ENCODE data around the gene XCL1. TPM values are rescaled to one million over a fixed set of nuclear protein-coding genes. Genes with fewer than 3 reads are reported as not detected.
A peak's percentile ranks its signal among the peaks of the same experiment; 100 is the strongest.

The XCL1 gene
- total and polyA plus RNA-seq, 3 experiments from 2014 or later, result 30.3 to 258 (median 242) TPM

- Histone ChIP-seq H3K27me3 (ENCODE audit: insufficient read depth, low read length, poor library complexity, severe bottlenecking) (no peaks in the 10 kb centered on the region), H3K4me3 (ENCODE audit: low read length) (no peak overlapping the region), H3K36me3 (ENCODE audit: insufficient read depth, low read length) (no peaks in the 10 kb centered on the region), H3K4me1 (ENCODE audit: insufficient read depth, low read length) (no peaks in the 10 kb centered on the region), H3K9me3 (ENCODE audit: low read length) (no peaks in the 10 kb centered on the region), H3K27ac (ENCODE audit: low read depth, low read length) (no peak overlapping the region)
- H3K27me3 Mint-ChIP-seq, result no peaks in the 10 kb centered on the region
- no peaks in the 10 kb centered on the region for H3K36me3 Mint-ChIP-seq
- ChIA-PET POLR2A (no interaction called here), CTCF (no interaction called here)
- DNase-seq, result no peak
- no peaks in the 10 kb centered on the region for H3K9me3 Mint-ChIP-seq
- no peaks in the 10 kb centered on the region for H3K4me1 Mint-ChIP-seq
- H3K27ac Mint-ChIP-seq, result no peak overlapping the region
- no peak overlapping the region for H3K4me3 Mint-ChIP-seq
Measured at GRCh38 chr1:168598125-168598524, 21.7 kb downstream of the XCL1 start.

- POLR2A ChIA-PET, result no interaction called here
- no peak for DNase-seq
- Histone ChIP-seq H3K27me3 (ENCODE audit: insufficient read depth, low read length, poor library complexity, severe bottlenecking) (no peaks in the 10 kb centered on the region), H3K36me3 (ENCODE audit: insufficient read depth, low read length) (no peaks in the 10 kb centered on the region), H3K27ac (ENCODE audit: low read depth, low read length) (no peak overlapping the region), H3K4me1 (ENCODE audit: insufficient read depth, low read length) (no peaks in the 10 kb centered on the region), H3K4me3 (ENCODE audit: low read length) (no peak overlapping the region), H3K9me3 (ENCODE audit: low read length) (no peaks in the 10 kb centered on the region)
- Mint-ChIP-seq H3K4me3 (no peak overlapping the region), H3K27me3 (no peaks in the 10 kb centered on the region), H3K9me3 (no peaks in the 10 kb centered on the region), H3K36me3 (no peaks in the 10 kb centered on the region), H3K27ac (no peak overlapping the region), H3K4me1 (peaks cover 0 to 4% (median 0%) of the 10 kb centered on the region in 3 donors)
- CTCF ChIA-PET, result interaction anchor here (1.4 to 2.6 kb wide), 2 partner anchors 256 to 749 kb away, joined by 3 to 11 read pairs; no protein-coding TSS in a partner anchor
Measured at GRCh38 chr1:168598892-168599291, 22.5 kb downstream of the XCL1 start.

- H3K4me3 Mint-ChIP-seq, result no peak overlapping the region
- ChIA-PET CTCF (interaction anchor here (1.0 to 2.6 kb wide), 3 partner anchors 10 to 748 kb away, joined by 3 to 11 read pairs (median 3); no protein-coding TSS in a partner anchor), POLR2A (no interaction called here)
- Histone ChIP-seq H3K9me3 (ENCODE audit: low read length) (no peaks in the 10 kb centered on the region), H3K4me1 (ENCODE audit: insufficient read depth, low read length) (no peaks in the 10 kb centered on the region), H3K36me3 (ENCODE audit: insufficient read depth, low read length) (no peaks in the 10 kb centered on the region), H3K27ac (ENCODE audit: low read depth, low read length) (no peak overlapping the region), H3K4me3 (ENCODE audit: low read length) (no peak overlapping the region), H3K27me3 (ENCODE audit: insufficient read depth, low read length, poor library complexity, severe bottlenecking) (no peaks in the 10 kb centered on the region)
- no peak for DNase-seq
- no peaks in the 10 kb centered on the region for H3K9me3 Mint-ChIP-seq
- H3K27ac Mint-ChIP-seq, result no peak overlapping the region
- no peaks in the 10 kb centered on the region for H3K27me3 Mint-ChIP-seq
- no peaks in the 10 kb centered on the region for H3K36me3 Mint-ChIP-seq
- H3K4me1 Mint-ChIP-seq, result peaks cover 0 to 4% (median 0%) of the 10 kb centered on the region in 3 donors
Measured at GRCh38 chr1:168599641-168600040, 23.2 kb downstream of the XCL1 start.

GRCh38 chr1:168601051-168601450 is 24.6 kb downstream of the XCL1 start:
- H3K27me3 ChIP-seq (ENCODE audit: insufficient read depth, low read length, poor library complexity, severe bottlenecking), result no peaks in the 10 kb centered on the region
- Mint-ChIP-seq H3K4me1 (peaks cover 0 to 4% (median 0%) of the 10 kb centered on the region in 3 donors), H3K9me3 (no peaks in the 10 kb centered on the region), H3K27ac (no peak overlapping the region), H3K4me3 (no peak overlapping the region), H3K27me3 (no peaks in the 10 kb centered on the region), H3K36me3 (no peaks in the 10 kb centered on the region)
- H3K4me1 ChIP-seq (ENCODE audit: insufficient read depth, low read length), result no peaks in the 10 kb centered on the region
- ChIA-PET POLR2A (no interaction called here), CTCF (interaction anchor here (0.6 to 2.6 kb wide), 4 partner anchors 143 to 948 kb away, joined by 3 to 11 read pairs (median 4); no protein-coding TSS in a partner anchor)
- no peak overlapping the region for H3K27ac ChIP-seq (ENCODE audit: low read depth, low read length)
- no peaks in the 10 kb centered on the region for H3K9me3 ChIP-seq (ENCODE audit: low read length)
- no peaks in the 10 kb centered on the region for H3K36me3 ChIP-seq (ENCODE audit: insufficient read depth, low read length)
- DNase-seq, result no peak
- no peak overlapping the region for H3K4me3 ChIP-seq (ENCODE audit: low read length)

- Mint-ChIP-seq H3K9me3 (no peaks in the 10 kb centered on the region), H3K27ac (peak overlapping the region in 1 of 8 donors; percentile 22), H3K36me3 (no peaks in the 10 kb centered on the region), H3K4me1 (peaks cover 0 to 4% (median 0%) of the 10 kb centered on the region in 3 donors), H3K27me3 (peaks cover 0 to 3% of the 10 kb centered on the region in 2 donors), H3K4me3 (no peak overlapping the region)
- Histone ChIP-seq H3K4me1 (ENCODE audit: insufficient read depth, low read length) (no peaks in the 10 kb centered on the region), H3K4me3 (ENCODE audit: low read length) (no peak overlapping the region), H3K9me3 (ENCODE audit: low read length) (no peaks in the 10 kb centered on the region), H3K27ac (ENCODE audit: low read depth, low read length) (no peak overlapping the region), H3K36me3 (ENCODE audit: insufficient read depth, low read length) (no peaks in the 10 kb centered on the region), H3K27me3 (ENCODE audit: insufficient read depth, low read length, poor library complexity, severe bottlenecking) (no peaks in the 10 kb centered on the region)
- peak; percentile 53 to 77 (median 54) for DNase-seq
- ChIA-PET POLR2A (interaction anchor here (1.3 kb wide), 1 partner anchor 164 kb away, joined by 4 read pairs; no protein-coding TSS in a partner anchor), CTCF (interaction anchor here (0.8 to 3.9 kb wide), 27 partner anchors 10 to 1109 kb away, joined by 3 to 46 read pairs (median 4); no protein-coding TSS in a partner anchor)
Measured at GRCh38 chr1:168603501-168604110, 27.2 kb downstream of the XCL1 start.

GRCh38 chr1:168605443-168605842 is 29.0 kb downstream of the XCL1 start:
- Mint-ChIP-seq H3K27ac (no peak overlapping the region), H3K9me3 (no peaks in the 10 kb centered on the region), H3K36me3 (no peaks in the 10 kb centered on the region), H3K4me1 (peaks cover 0 to 4% (median 0%) of the 10 kb centered on the region in 3 donors), H3K4me3 (no peak overlapping the region), H3K27me3 (peaks cover 0 to 3% of the 10 kb centered on the region in 2 donors)
- POLR2A ChIA-PET, result no interaction called here
- H3K9me3 ChIP-seq (ENCODE audit: low read length), result no peaks in the 10 kb centered on the region
- H3K36me3 ChIP-seq (ENCODE audit: insufficient read depth, low read length), result no peaks in the 10 kb centered on the region
- DNase-seq, result no peak
- no peak overlapping the region for H3K27ac ChIP-seq (ENCODE audit: low read depth, low read length)
- H3K27me3 ChIP-seq (ENCODE audit: insufficient read depth, low read length, poor library complexity, severe bottlenecking), result no peaks in the 10 kb centered on the region
- CTCF ChIA-PET, result interaction anchor here (2.7 to 3.9 kb wide), 2 partner anchors 9 to 262 kb away, joined by 6 to 24 read pairs; no protein-coding TSS in a partner anchor
- H3K4me3 ChIP-seq (ENCODE audit: low read length), result no peak overlapping the region
- no peaks in the 10 kb centered on the region for H3K4me1 ChIP-seq (ENCODE audit: insufficient read depth, low read length)

GRCh38 chr1:168606096-168606495 is 29.7 kb downstream of the XCL1 start:
- Mint-ChIP-seq H3K27ac (no peak overlapping the region), H3K4me1 (peaks cover 0 to 4% (median 0%) of the 10 kb centered on the region in 3 donors), H3K27me3 (peaks cover 0 to 3% of the 10 kb centered on the region in 2 donors), H3K4me3 (no peak overlapping the region), H3K9me3 (no peaks in the 10 kb centered on the region), H3K36me3 (no peaks in the 10 kb centered on the region)
- no peak for DNase-seq
- POLR2A ChIA-PET, result no interaction called here
- no peak overlapping the region for H3K27ac ChIP-seq (ENCODE audit: low read depth, low read length)
- no peaks in the 10 kb centered on the region for H3K9me3 ChIP-seq (ENCODE audit: low read length)
- H3K4me3 ChIP-seq (ENCODE audit: low read length), result no peak overlapping the region
- H3K4me1 ChIP-seq (ENCODE audit: insufficient read depth, low read length), result no peaks in the 10 kb centered on the region
- H3K36me3 ChIP-seq (ENCODE audit: insufficient read depth, low read length), result no peaks in the 10 kb centered on the region
- no peaks in the 10 kb centered on the region for H3K27me3 ChIP-seq (ENCODE audit: insufficient read depth, low read length, poor library complexity, severe bottlenecking)
- CTCF ChIA-PET, result interaction anchor here (1.8 to 3.9 kb wide), 2 partner anchors 166 to 263 kb away, joined by 7 to 24 read pairs; no protein-coding TSS in a partner anchor

GRCh38 chr1:168607872-168608428 is 31.5 kb downstream of the XCL1 start:
- H3K27ac Mint-ChIP-seq, result peak overlapping the region in 1 of 8 donors; percentile 29
- no peaks in the 10 kb centered on the region for H3K36me3 Mint-ChIP-seq
- Histone ChIP-seq H3K27ac (ENCODE audit: low read depth, low read length) (no peak overlapping the region), H3K9me3 (ENCODE audit: low read length) (no peaks in the 10 kb centered on the region), H3K36me3 (ENCODE audit: insufficient read depth, low read length) (no peaks in the 10 kb centered on the region), H3K27me3 (ENCODE audit: insufficient read depth, low read length, poor library complexity, severe bottlenecking) (no peaks in the 10 kb centered on the region), H3K4me1 (ENCODE audit: insufficient read depth, low read length) (no peaks in the 10 kb centered on the region), H3K4me3 (ENCODE audit: low read length) (no peak overlapping the region)
- no peak for DNase-seq
- no peaks in the 10 kb centered on the region for H3K9me3 Mint-ChIP-seq
- peaks cover 0 to 3% of the 10 kb centered on the region in 2 donors for H3K27me3 Mint-ChIP-seq
- no peak overlapping the region for H3K4me3 Mint-ChIP-seq
- H3K4me1 Mint-ChIP-seq, result peaks cover 0 to 4% (median 0%) of the 10 kb centered on the region in 3 donors
- ChIA-PET POLR2A (no interaction called here), CTCF (interaction anchor here (1.3 to 1.8 kb wide), 2 partner anchors 168 to 938 kb away, joined by 3 to 7 read pairs; no protein-coding TSS in a partner anchor)

All from CD8-positive, alpha-beta memory T cell (primary cell).